WTC11 (cell line): Measurements from ENCODE around the gene MTMR10. TPM values are rescaled to one million over a fixed set of nuclear protein-coding genes. Genes with fewer than 3 reads are reported as not detected.

Experiments used
- ATAC-seq: fragments of 200-7000 bp; cut with Tn5 transposase; 2 replicates; pipeline ENCODE4 v1.10.0; 2021; ENCODE audit warnings: mild to moderate bottlenecking, moderate library complexity
- CTCF ChIA-PET: fragments of 300-600 bp; sonication (Branson Sonifier 250); formaldehyde crosslinking; loops from one replicate; lab custom pipeline; 2021; ENCODE audit warnings: antibody characterized with exemption; lab: Charles Lee
- POLR2A ChIA-PET: fragments of 350-600 bp; sonication (Branson Sonifier 250); formaldehyde crosslinking; loops from one replicate; lab custom pipeline; 2021; ENCODE audit warnings: antibody characterized with exemption; lab: Charles Lee
- DNase-seq: peaks from one replicate; pipeline ENCODE4 v3.0.0; 2021; ENCODE audit warnings: low spot score
- H3K27ac Mint-ChIP-seq: 2 replicates; pipeline ENCODE4 v1.8.0; 2021; ENCODE audit warnings: mixed read lengths
- H3K27me3 Mint-ChIP-seq: 2 replicates; pipeline ENCODE4 v1.8.0; 2021; ENCODE audit warnings: low read depth, mild to moderate bottlenecking, moderate library complexity, mixed read lengths
- H3K36me3 Mint-ChIP-seq: 2 replicates; pipeline ENCODE4 v1.8.0; 2021; ENCODE audit warnings: mixed read lengths
- H3K4me1 Mint-ChIP-seq: 2 replicates; pipeline ENCODE4 v1.8.0; 2022; ENCODE audit warnings: mixed read lengths
- H3K4me3 Mint-ChIP-seq: 2 replicates; pipeline ENCODE4 v1.8.0; 2021; ENCODE audit warnings: mild to moderate bottlenecking, moderate library complexity, mixed read lengths
- H3K9me3 Mint-ChIP-seq: 2 replicates; pipeline ENCODE4 v1.8.0; 2021; ENCODE audit warnings: mixed read lengths
- AR ChIP-seq: fragments of 250-450 bp; sonication (Bioruptor Pico); IDR thresholded peaks from 2 replicates; pipeline ENCODE4 v1.9.0; 2021; ENCODE audit warnings: mild to moderate bottlenecking
- ATF6 ChIP-seq: sonication (generic); formaldehyde crosslinking; IDR thresholded peaks from 2 replicates; pipeline ENCODE4 v1.8.1; 2023; ENCODE audit warnings: mild to moderate bottlenecking, missing genetic modification reagents
- CBFB ChIP-seq: sonication (generic); formaldehyde crosslinking; IDR thresholded peaks from 2 replicates; pipeline ENCODE4 v1.8.1; 2022; ENCODE audit warnings: mild to moderate bottlenecking, low read depth, missing genetic modification reagents
- E2F5 ChIP-seq: sonication (generic); formaldehyde crosslinking; IDR thresholded peaks from 2 replicates; pipeline ENCODE4 v1.8.1; 2022; ENCODE audit warnings: mild to moderate bottlenecking, moderate library complexity, missing genetic modification reagents
- ESRRA ChIP-seq: sonication (generic); formaldehyde crosslinking; IDR thresholded peaks from 2 replicates; pipeline ENCODE4 v1.8.1; 2022; ENCODE audit warnings: mild to moderate bottlenecking, missing genetic modification reagents, borderline replicate concordance
- FOXK1 ChIP-seq: sonication (generic); formaldehyde crosslinking; IDR thresholded peaks from 2 replicates; pipeline ENCODE4 v1.8.0; 2022; ENCODE audit warnings: mild to moderate bottlenecking, moderate library complexity, missing genetic modification reagents
- FOXP1 ChIP-seq: sonication (generic); formaldehyde crosslinking; IDR thresholded peaks from 2 replicates; pipeline ENCODE4 v1.8.0; 2022; ENCODE audit warnings: missing genetic modification reagents, mild to moderate bottlenecking, moderate library complexity, borderline replicate concordance
- FOXP4 ChIP-seq: sonication (generic); formaldehyde crosslinking; IDR thresholded peaks from 2 replicates; pipeline ENCODE4 v1.8.0; 2022; ENCODE audit warnings: mild to moderate bottlenecking, missing genetic modification reagents
- GABPB1 ChIP-seq: sonication (generic); formaldehyde crosslinking; IDR thresholded peaks from 2 replicates; pipeline ENCODE4 v1.8.1; 2023; ENCODE audit warnings: mild to moderate bottlenecking, missing genetic modification reagents
- IRF2 ChIP-seq: sonication (generic); formaldehyde crosslinking; IDR thresholded peaks from 2 replicates; pipeline ENCODE4 v1.8.0; 2022; ENCODE audit warnings: low read depth, missing genetic modification reagents, borderline replicate concordance
- MXD4 ChIP-seq: fragments of 250-450 bp; sonication (Bioruptor Pico); IDR thresholded peaks from 2 replicates; pipeline ENCODE4 v1.8.0; 2021; ENCODE audit warnings: mild to moderate bottlenecking, moderate library complexity, borderline replicate concordance
- NFATC4 ChIP-seq: fragments of 250-450 bp; sonication (Bioruptor Pico); IDR thresholded peaks from 2 replicates; pipeline ENCODE4 v1.9.0; 2021; ENCODE audit warnings: mild to moderate bottlenecking
- PRRX2 ChIP-seq: fragments of 250-450 bp; sonication (Bioruptor Pico); IDR thresholded peaks from 2 replicates; pipeline ENCODE4 v1.8.0; 2021; ENCODE audit warnings: mild to moderate bottlenecking
- TEAD4 ChIP-seq: sonication (generic); formaldehyde crosslinking; IDR thresholded peaks from 2 replicates; pipeline ENCODE4 v1.8.0; 2022; ENCODE audit warnings: mild to moderate bottlenecking, missing genetic modification reagents
- TP53 ChIP-seq: sonication (generic); formaldehyde crosslinking; IDR thresholded peaks from 2 replicates; pipeline ENCODE4 v1.8.1; 2023; ENCODE audit warnings: mild to moderate bottlenecking, missing genetic modification reagents
- ZNF138 ChIP-seq: sonication (generic); formaldehyde crosslinking; conservative IDR thresholded peaks from 2 replicates; pipeline ENCODE4 v1.8.1; 2022; ENCODE audit warnings: mild to moderate bottlenecking, moderate library complexity, missing genetic modification reagents
- ZNF263 ChIP-seq: sonication (generic); formaldehyde crosslinking; IDR thresholded peaks from 2 replicates; pipeline ENCODE4 v1.8.1; 2022; ENCODE audit warnings: low read depth, mild to moderate bottlenecking, moderate library complexity, missing genetic modification reagents
- ZNF425 ChIP-seq: fragments of 250-450 bp; sonication (Bioruptor Pico); conservative IDR thresholded peaks from 2 replicates; pipeline ENCODE4 v1.9.0; 2021; ENCODE audit warnings: mild to moderate bottlenecking
- total RNA-seq: library from RNA; stranded (reverse); gene quantifications from 3 replicates; pipeline ENCODE4 v1.2.3, GENCODE V29; 2021
- TF ChIP-seq, protein P1 (sequence below): sonication (generic); formaldehyde crosslinking; IDR thresholded peaks from 2 replicates; pipeline ENCODE4 v1.8.1; 2023; ENCODE audit warnings: mild to moderate bottlenecking, missing genetic modification reagents, moderate library complexity
- TF ChIP-seq, protein P2 (sequence below): fragments of 250-450 bp; sonication (Bioruptor Pico); IDR thresholded peaks from 2 replicates; pipeline ENCODE4 v1.8.0; 2021; ENCODE audit warnings: mild to moderate bottlenecking

The MTMR10 gene
- total RNA-seq, 1 experiment from 2014 or later, result 15.9 TPM

- TF ChIP-seq AR (CRISPR knock-in tag) (no peak), IRF2 (CRISPR knock-in tag) (no peak), PRRX2 (no peak), NFATC4 (CRISPR knock-in tag) (no peak), ZNF263 (no peak)
Measured at GRCh38 chr15:31031471-31032067, 40.1 kb upstream of the MTMR10 start (continued).

DNA sequence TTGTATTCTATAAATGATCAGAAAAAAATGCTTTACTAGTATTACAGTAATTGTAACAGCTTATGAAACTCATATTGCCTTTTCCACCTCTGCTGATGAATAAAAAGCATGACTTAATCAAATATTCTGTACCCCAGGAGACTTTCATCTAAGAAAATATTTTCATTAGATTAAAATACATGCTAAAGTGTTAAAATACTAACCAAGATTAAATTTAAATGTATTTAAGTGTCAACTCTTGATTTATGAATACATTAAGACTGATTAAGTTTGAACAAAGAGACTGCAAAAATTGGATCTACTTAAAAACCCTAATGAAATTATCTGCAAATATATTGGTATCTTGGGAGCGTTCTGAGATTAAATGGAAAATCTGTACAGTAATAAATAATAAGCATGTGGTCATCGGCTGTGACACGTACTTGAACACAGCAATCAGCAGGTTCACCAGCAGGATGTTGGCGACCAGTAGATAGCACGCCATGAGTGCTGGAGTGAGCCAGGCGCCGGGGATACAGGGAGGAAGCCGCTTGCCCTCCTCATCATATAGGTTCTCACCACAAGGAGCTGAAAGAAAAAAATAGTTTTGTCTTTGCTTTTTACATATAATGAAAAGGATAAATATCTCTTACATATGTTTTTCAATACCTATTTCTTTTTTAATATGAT, 36.6 kb upstream of the MTMR10 start:
- no peak overlapping the region for H3K27ac Mint-ChIP-seq
- DNase-seq (no peak), ATAC-seq (no peak)
- POLR2A ChIA-PET, result no interaction called here
- no peaks in the 10 kb centered on the region for H3K27me3 Mint-ChIP-seq
- CTCF ChIA-PET, result interaction anchor here (1.0 to 2.9 kb wide), 2 partner anchors 101 to 337 kb away, joined by 6 to 16 read pairs; no protein-coding TSS in a partner anchor
- no peaks in the 10 kb centered on the region for H3K9me3 Mint-ChIP-seq
- no peak overlapping the region for H3K4me3 Mint-ChIP-seq
- H3K36me3 Mint-ChIP-seq, result no peaks in the 10 kb centered on the region
- H3K4me1 Mint-ChIP-seq, result peaks cover 30% of the 10 kb centered on the region
- TF ChIP-seq FOXK1 (CRISPR knock-in tag) (no peak), CBFB (CRISPR knock-in tag) (no peak), ZNF425 (CRISPR knock-in tag) (no peak), FOXP4 (CRISPR knock-in tag) (no peak), ZNF138 (CRISPR knock-in tag) (no peak), ESRRA (CRISPR knock-in tag) (no peak), E2F5 (no peak), MXD4 (CRISPR knock-in tag) (no peak), TP53 (CRISPR knock-in tag) (no peak), GABPB1 (CRISPR knock-in tag) (no peak), FOXP1 (no peak), ATF6 (CRISPR knock-in tag) (no peak), TEAD4 (CRISPR knock-in tag) (no peak)
- TF ChIP-seq, protein P1, sequence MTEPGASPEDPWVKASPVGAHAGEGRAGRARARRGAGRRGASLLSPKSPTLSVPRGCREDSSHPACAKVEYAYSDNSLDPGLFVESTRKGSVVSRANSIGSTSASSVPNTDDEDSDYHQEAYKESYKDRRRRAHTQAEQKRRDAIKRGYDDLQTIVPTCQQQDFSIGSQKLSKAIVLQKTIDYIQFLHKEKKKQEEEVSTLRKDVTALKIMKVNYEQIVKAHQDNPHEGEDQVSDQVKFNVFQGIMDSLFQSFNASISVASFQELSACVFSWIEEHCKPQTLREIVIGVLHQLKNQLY (CRISPR knock-in tag), result no peak
- TF ChIP-seq, protein P2, sequence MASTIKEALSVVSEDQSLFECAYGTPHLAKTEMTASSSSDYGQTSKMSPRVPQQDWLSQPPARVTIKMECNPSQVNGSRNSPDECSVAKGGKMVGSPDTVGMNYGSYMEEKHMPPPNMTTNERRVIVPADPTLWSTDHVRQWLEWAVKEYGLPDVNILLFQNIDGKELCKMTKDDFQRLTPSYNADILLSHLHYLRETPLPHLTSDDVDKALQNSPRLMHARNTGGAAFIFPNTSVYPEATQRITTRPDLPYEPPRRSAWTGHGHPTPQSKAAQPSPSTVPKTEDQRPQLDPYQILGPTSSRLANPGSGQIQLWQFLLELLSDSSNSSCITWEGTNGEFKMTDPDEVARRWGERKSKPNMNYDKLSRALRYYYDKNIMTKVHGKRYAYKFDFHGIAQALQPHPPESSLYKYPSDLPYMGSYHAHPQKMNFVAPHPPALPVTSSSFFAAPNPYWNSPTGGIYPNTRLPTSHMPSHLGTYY (CRISPR knock-in tag), result no peak
